ENCODE measurements around the gene AGPAT2. TPM values are rescaled to one million over a fixed set of nuclear protein-coding genes. Genes with fewer than 3 reads are reported as not detected.

Gene AGPAT2
- total RNA-seq, 1 donor = 30.0 TPM

DNA sequence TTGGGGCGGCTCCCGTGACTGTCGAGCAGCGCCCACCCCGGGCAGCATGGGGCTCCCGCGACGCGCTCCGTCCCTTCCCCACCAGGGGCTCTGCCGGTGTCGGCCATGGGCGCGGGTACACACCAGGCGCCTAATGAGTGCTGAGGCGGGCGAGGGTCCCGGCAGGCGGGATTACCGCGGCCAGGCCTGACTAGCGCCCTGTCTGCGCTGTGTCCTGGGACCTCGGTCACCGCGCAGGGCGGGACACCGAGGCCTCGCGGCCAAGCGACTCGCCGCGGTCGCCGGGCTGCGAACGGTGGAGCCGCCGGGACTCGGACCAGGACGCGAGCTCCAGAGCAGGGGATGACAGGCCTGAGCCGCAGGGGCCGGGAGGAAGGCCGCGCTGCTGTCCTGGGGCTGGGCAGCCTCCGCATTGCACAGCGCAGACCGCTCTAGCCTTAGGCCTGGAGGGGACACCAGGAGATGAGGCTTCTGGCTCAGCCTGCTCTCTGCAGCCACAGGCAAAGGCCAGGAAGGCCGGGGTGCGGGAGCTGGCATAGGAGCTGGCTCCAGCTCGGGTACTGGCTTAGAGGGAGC, 41.4 kb upstream of the AGPAT2 start:
- Histone ChIP-seq H3K27ac (ENCODE audit: low read depth, low read length) (peak overlapping the region; percentile 48), H3K9me3 (ENCODE audit: low read depth, low read length) (no peaks in the 10 kb centered on the region), H4K20me1 (ENCODE audit: insufficient read depth, low read length) (peaks cover 50% of the 10 kb centered on the region), H3K36me3 (ENCODE audit: insufficient read depth, low read length) (peaks cover 32% of the 10 kb centered on the region), H3K4me3 (ENCODE audit: insufficient read depth, low read length) (peak overlapping the region; percentile 99), H3K79me2 (ENCODE audit: insufficient read depth, low read length) (peaks cover 61% of the 10 kb centered on the region), H3K4me2 (ENCODE audit: insufficient read depth, low read length) (peak overlapping the region; percentile 100), H2AFZ (ENCODE audit: low read length) (peak overlapping the region; percentile 78), H3K27me3 (ENCODE audit: insufficient read depth, low read length) (no peaks in the 10 kb centered on the region), H3K4me1 (ENCODE audit: insufficient read depth, low read length) (peaks cover 24% of the 10 kb centered on the region)
- DNase-seq (ENCODE audit: insufficient read length, low spot score, missing footprints) = peak; percentile 98
- TF ChIP-seq CTCF (IDR thresholded peaks at IDR 0.05; ENCODE audit: extremely low read depth, low read depth, low read length) = no peak

DNA sequence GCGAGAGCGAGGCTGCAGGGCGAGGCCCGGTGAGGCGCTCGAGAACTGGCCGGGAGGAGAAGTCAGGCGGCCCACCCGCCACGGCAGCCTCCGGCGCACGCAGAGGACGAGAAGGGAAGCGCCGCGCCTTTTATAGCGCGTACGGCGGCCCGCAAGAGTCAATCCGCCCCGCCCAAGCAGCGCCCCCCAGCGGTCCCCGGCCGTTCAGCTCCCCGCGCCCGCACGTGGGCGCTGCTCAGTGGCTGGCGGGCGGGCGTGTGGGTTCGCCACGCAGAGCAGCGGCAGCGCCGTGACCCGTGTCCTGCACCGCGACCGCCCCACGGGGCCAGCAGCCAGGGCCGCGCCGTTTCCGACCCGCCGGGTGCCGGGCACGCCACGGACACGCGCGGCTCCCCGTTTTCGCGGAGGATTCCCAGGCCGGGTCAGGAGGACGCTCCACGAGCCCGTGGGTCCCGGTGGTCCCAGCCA, 40.9 kb upstream of the AGPAT2 start:
- Histone ChIP-seq H4K20me1 (ENCODE audit: insufficient read depth, low read length) (peaks cover 55% of the 10 kb centered on the region), H3K79me2 (ENCODE audit: insufficient read depth, low read length) (peaks cover 61% of the 10 kb centered on the region), H3K36me3 (ENCODE audit: insufficient read depth, low read length) (peaks cover 37% of the 10 kb centered on the region)

GRCh38 chr9:136726631-136727191, 39.5 kb upstream of the AGPAT2 start:
- no peak overlapping the region for H2AFZ ChIP-seq (ENCODE audit: low read length)
- TF ChIP-seq CTCF (IDR thresholded peaks at IDR 0.05; ENCODE audit: extremely low read depth, low read depth, low read length) = peak; percentile 38
- peaks cover 24% of the 10 kb centered on the region for H3K4me1 ChIP-seq (ENCODE audit: insufficient read depth, low read length)
- peaks cover 61% of the 10 kb centered on the region for H3K79me2 ChIP-seq (ENCODE audit: insufficient read depth, low read length)
- peaks cover 43% of the 10 kb centered on the region for H3K36me3 ChIP-seq (ENCODE audit: insufficient read depth, low read length)
- H3K9me3 ChIP-seq (ENCODE audit: low read depth, low read length) = no peaks in the 10 kb centered on the region
- H4K20me1 ChIP-seq (ENCODE audit: insufficient read depth, low read length) = peaks cover 68% of the 10 kb centered on the region
- DNase-seq (ENCODE audit: insufficient read length, low spot score, missing footprints) = peak; percentile 93
- peak overlapping the region; percentile 99 for H3K4me3 ChIP-seq (ENCODE audit: insufficient read depth, low read length)
- no peaks in the 10 kb centered on the region for H3K27me3 ChIP-seq (ENCODE audit: insufficient read depth, low read length)
- peak overlapping the region; percentile 100 for H3K4me2 ChIP-seq (ENCODE audit: insufficient read depth, low read length)
- peak overlapping the region; percentile 76 for H3K27ac ChIP-seq (ENCODE audit: low read depth, low read length)

More for the DNA sequence above, 40.9 kb upstream of the AGPAT2 start:
- DNase-seq (ENCODE audit: insufficient read length, low spot score, missing footprints) = peak; percentile 100
- peak overlapping the region; percentile 100 for H3K4me2 ChIP-seq (ENCODE audit: insufficient read depth, low read length)
- peak overlapping the region; percentile 76 for H3K27ac ChIP-seq (ENCODE audit: low read depth, low read length)
- peaks cover 24% of the 10 kb centered on the region for H3K4me1 ChIP-seq (ENCODE audit: insufficient read depth, low read length)
- peak overlapping the region; percentile 78 for H2AFZ ChIP-seq (ENCODE audit: low read length)
- peak overlapping the region; percentile 99 for H3K4me3 ChIP-seq (ENCODE audit: insufficient read depth, low read length)
- no peaks in the 10 kb centered on the region for H3K9me3 ChIP-seq (ENCODE audit: low read depth, low read length)
- peak; percentile 70 for TF ChIP-seq CTCF (IDR thresholded peaks at IDR 0.05; ENCODE audit: extremely low read depth, low read depth, low read length)
- no peaks in the 10 kb centered on the region for H3K27me3 ChIP-seq (ENCODE audit: insufficient read depth, low read length)

DNA sequence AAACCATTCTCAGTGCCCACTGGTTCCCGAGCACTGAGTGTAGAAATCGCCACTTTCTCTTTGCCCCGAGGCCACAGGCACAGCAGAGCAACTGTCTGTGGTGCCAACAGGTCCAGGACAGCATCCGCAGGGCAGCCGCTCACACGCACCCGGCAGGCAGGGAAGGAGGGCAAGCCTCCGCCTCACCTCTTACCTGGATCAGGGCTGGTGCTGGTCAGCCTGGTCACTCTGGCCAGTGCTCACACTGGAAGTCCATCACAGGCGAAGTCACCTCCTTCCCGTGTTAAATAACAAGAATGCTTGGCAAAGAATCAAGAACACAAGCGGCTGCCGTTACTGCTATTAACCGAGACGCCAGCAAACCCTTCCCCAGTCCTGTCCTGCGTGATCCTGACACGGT, 38.9 kb upstream of the AGPAT2 start:
- no peak for TF ChIP-seq CTCF (IDR thresholded peaks at IDR 0.05; ENCODE audit: extremely low read depth, low read depth, low read length)
- peak overlapping the region; percentile 76 for H3K27ac ChIP-seq (ENCODE audit: low read depth, low read length)
- peak overlapping the region; percentile 99 for H3K4me3 ChIP-seq (ENCODE audit: insufficient read depth, low read length)
- H3K4me1 ChIP-seq (ENCODE audit: insufficient read depth, low read length) = peaks cover 29% of the 10 kb centered on the region
- H3K4me2 ChIP-seq (ENCODE audit: insufficient read depth, low read length) = peak overlapping the region; percentile 100
- H3K27me3 ChIP-seq (ENCODE audit: insufficient read depth, low read length) = no peaks in the 10 kb centered on the region
- peaks cover 73% of the 10 kb centered on the region for H4K20me1 ChIP-seq (ENCODE audit: insufficient read depth, low read length)
- H3K79me2 ChIP-seq (ENCODE audit: insufficient read depth, low read length) = peaks cover 61% of the 10 kb centered on the region
- no peaks in the 10 kb centered on the region for H3K9me3 ChIP-seq (ENCODE audit: low read depth, low read length)
- H3K36me3 ChIP-seq (ENCODE audit: insufficient read depth, low read length) = peaks cover 43% of the 10 kb centered on the region
- no peak for DNase-seq (ENCODE audit: insufficient read length, low spot score, missing footprints)
- no peak overlapping the region for H2AFZ ChIP-seq (ENCODE audit: low read length)
